Kidney (tissue), 14 donors: ENCODE measurements around the gene SEMA6A. TPM values are rescaled to one million over a fixed set of nuclear protein-coding genes. Genes with fewer than 3 reads are reported as not detected.

Experiments
- DNase-seq, 5 donors: peaks; one replicate each; pipeline ENCODE4 v3.0.0-alpha.2; 2013 to 2020
- FAIRE-seq: peaks from 2 replicates; lab custom pipeline; 2012; peaks lifted over from hg19 to GRCh38; lab: Jason Lieb, UNC
- H3K27ac ChIP-seq, 2 donors: one replicate each; pipeline ENCODE4 v1.7.0; 2013; ENCODE audit warnings: low read depth in 2 of 2, low read length in 2 of 2, inconsistent platforms in 1 of 2
- H3K27me3 ChIP-seq: one replicate; pipeline ENCODE4 v1.7.1; 2013; ENCODE audit warnings: low read length, inconsistent platforms; ENCODE audit not compliant: control insufficient read depth, insufficient read depth
- H3K36me3 ChIP-seq, 3 donors: one replicate each; pipeline versions ENCODE4 v1.7.0 to v1.7.1; 2013; ENCODE audit warnings: low read length in 3 of 3, control low read depth in 1 of 3, inconsistent platforms in 1 of 3; ENCODE audit not compliant: insufficient read depth in 3 of 3, control insufficient read depth in 2 of 3
- H3K4me1 ChIP-seq, 3 donors: one replicate each; pipeline versions ENCODE4 v1.7.0 to v1.7.1; 2013; ENCODE audit warnings: low read length in 3 of 3, inconsistent platforms in 1 of 3, low read depth in 1 of 3; ENCODE audit not compliant: control insufficient read depth in 2 of 3, insufficient read depth in 2 of 3
- H3K4me3 ChIP-seq, 3 donors: one replicate each; pipeline versions ENCODE4 v1.7.0 to v1.8.1; 2013; ENCODE audit warnings: low read length in 3 of 3, control low read depth in 1 of 3, inconsistent platforms in 1 of 3
- H3K9ac ChIP-seq, 3 donors: one replicate each; pipeline versions ENCODE4 v1.7.0 to v1.7.1; 2013; ENCODE audit warnings: low read length in 3 of 3, control low read depth in 1 of 3, inconsistent platforms in 1 of 3
- H3K9me3 ChIP-seq, 3 donors: one replicate each; pipeline versions ENCODE4 v1.7.0 to v1.7.1; 2013; ENCODE audit warnings: low read length in 3 of 3, control low read depth in 1 of 3, inconsistent platforms in 1 of 3; ENCODE audit not compliant: control insufficient read depth in 2 of 3, insufficient read depth in 1 of 3
- intact Hi-C: fragments of 100-400 bp; cut with DNase I; formaldehyde crosslinking; loops from one replicate; pipeline ENCODE4 v1.11.1; 2022
- polyA plus RNA-seq: library from polyadenylated mRNA; stranded (reverse); fragments of 350-450 nt; fragmentation: Illumina TruSeq; extraction: RNeasy Lipid Tissue Mini Kit (QIAGEN cat#74804); gene quantifications from one replicate; pipeline ENCODE4 v1.2.3, GENCODE V29; 2014; ENCODE audit warnings: low read depth, low replicate concordance; ENCODE audit not compliant: insufficient read depth
- total RNA-seq: library from RNA; stranded (reverse); fragmentation: NEBNext Ultra II Directional; extraction: Animal tissue kit (Norgen Biotek cat#: 25700); gene quantifications from one replicate; pipeline ENCODE4 v1.2.1, GENCODE V29; 2021
- TF ChIP-seq, protein P1 (sequence below): IDR thresholded peaks from 3 replicates; pipeline ENCODE4 v1.5.1; 2012; ENCODE audit warnings: mild to moderate bottlenecking, moderate library complexity, borderline replicate concordance; ENCODE audit not compliant: insufficient read depth; ENCODE audit errors: extremely low read depth
- donor health status: control.
- donor health status: control.
- donor health status: control.
- donor health status: control.
- donor health status: control.
- donor health status: DM: yes; HTN: yes; CAD: no.
- donor health status: Normal renal cell carcinoma (clear cell type).

SEMA6A gene
- total and polyA plus RNA-seq, 2 donors from 2014 or later, result 4.0 to 51.6 TPM

DNA sequence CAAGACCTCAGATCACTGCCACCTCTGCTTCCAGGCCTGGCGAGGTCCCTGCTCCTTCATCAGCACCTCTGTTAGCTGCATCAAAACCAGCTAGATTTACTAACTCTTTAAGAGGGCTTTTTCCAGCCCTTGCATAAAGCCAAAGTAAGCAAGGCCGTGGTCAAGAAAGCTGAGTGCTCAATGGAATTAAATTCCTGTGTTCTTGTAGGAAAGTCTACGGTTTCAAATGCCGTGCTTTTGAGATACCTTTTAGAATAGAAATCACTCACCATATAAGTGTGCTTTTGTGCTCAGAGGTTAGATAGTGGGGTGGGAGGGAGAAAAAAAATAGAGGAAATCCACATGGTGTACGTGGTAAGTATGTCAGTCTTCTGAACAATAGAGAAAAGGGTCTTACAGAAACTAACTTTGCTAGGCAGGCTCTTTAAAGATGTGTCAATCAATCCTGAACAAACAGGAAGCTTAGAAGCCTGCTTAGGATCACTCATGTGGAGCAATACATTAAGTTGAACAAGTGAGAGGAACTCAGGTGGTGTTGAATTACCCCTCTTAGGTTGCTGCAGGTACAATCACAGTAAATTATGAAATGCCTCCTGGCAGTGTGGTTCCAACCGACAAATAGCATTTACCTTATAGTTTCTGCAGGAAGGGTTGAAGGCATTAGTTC is 79.7 kb downstream of the SEMA6A start:
- peaks cover 2 to 4% (median 3%) of the 10 kb centered on the region in 3 donors for H3K36me3 ChIP-seq
- FAIRE-seq (no peak), DNase-seq (peak in 3 of 5 donors; percentile 51 to 93 (median 89))
- intact Hi-C loops, result no loop called here
- TF ChIP-seq, protein P1, sequence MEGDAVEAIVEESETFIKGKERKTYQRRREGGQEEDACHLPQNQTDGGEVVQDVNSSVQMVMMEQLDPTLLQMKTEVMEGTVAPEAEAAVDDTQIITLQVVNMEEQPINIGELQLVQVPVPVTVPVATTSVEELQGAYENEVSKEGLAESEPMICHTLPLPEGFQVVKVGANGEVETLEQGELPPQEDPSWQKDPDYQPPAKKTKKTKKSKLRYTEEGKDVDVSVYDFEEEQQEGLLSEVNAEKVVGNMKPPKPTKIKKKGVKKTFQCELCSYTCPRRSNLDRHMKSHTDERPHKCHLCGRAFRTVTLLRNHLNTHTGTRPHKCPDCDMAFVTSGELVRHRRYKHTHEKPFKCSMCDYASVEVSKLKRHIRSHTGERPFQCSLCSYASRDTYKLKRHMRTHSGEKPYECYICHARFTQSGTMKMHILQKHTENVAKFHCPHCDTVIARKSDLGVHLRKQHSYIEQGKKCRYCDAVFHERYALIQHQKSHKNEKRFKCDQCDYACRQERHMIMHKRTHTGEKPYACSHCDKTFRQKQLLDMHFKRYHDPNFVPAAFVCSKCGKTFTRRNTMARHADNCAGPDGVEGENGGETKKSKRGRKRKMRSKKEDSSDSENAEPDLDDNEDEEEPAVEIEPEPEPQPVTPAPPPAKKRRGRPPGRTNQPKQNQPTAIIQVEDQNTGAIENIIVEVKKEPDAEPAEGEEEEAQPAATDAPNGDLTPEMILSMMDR, result no peak
- no peak overlapping the region for H3K9ac ChIP-seq
- no peak overlapping the region for H3K4me3 ChIP-seq
- no peaks in the 10 kb centered on the region for H3K27me3 ChIP-seq
- H3K27ac ChIP-seq, result no peak overlapping the region
- peaks cover 0 to 8% (median 0%) of the 10 kb centered on the region in 3 donors for H3K4me1 ChIP-seq
- no peaks in the 10 kb centered on the region for H3K9me3 ChIP-seq

DNA sequence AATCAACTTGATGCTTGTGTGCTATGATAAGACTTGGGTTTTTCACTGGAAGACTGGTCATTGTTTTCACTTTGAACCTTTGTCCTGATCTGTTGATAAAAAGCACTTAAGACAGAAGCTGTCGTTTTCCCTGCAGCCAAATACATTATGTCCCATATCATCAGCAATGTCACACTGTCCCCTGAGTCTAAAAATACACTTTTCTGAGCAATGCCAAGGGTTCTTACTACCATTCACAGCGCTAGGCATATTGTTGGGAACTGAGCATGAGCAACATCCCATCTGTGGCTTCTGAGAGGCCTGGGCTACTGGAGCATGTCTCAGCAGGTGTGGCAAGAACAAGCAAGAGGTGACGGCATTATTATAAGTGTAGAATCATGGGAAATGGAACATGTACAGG is 81.8 kb downstream of the SEMA6A start:
- Histone ChIP-seq H3K9ac (no peak overlapping the region), H3K27me3 (no peaks in the 10 kb centered on the region), H3K27ac (no peak overlapping the region), H3K9me3 (no peaks in the 10 kb centered on the region), H3K4me1 (peaks cover 0 to 4% (median 0%) of the 10 kb centered on the region in 3 donors), H3K36me3 (peaks cover 2 to 7% (median 3%) of the 10 kb centered on the region in 3 donors), H3K4me3 (no peak overlapping the region)
- FAIRE-seq, result no peak
- TF ChIP-seq, protein P1, result no peak
- no peak for DNase-seq
- intact Hi-C loops, result no loop called here

DNA sequence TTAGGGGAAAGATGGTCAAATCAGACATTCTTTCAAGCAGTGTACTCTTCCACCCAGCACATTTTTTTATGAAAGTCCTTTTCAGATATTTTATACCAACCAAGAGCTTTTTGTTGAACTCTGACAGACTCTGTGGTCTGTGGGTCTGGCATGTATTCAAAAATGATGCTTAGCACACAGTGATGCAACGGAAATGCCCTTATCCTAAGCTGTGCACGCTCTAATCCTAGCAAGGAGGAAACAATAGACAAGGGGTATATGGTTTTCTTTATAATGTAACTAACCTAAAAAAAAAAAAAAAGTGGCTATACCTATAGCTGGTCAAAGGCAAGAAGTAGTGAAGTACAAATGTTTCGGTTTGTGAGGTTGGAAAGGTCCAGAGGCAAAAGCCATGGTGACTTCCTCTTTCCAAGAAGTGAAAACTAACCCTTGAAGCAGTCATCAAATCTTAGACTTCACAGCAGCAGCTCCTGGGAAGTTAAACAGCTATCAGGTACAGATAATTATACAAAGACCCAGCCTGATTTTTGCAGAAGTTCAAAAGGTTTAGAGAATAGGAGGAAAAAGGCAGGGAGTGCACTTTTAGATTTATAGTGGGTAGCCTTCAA is 82.5 kb downstream of the SEMA6A start:
- no peak overlapping the region for H3K9ac ChIP-seq
- FAIRE-seq, result no peak

More for the DNA sequence above, 82.5 kb downstream of the SEMA6A start:
- TF ChIP-seq, protein P1, result no peak
- peaks cover 2 to 7% (median 3%) of the 10 kb centered on the region in 3 donors for H3K36me3 ChIP-seq
- no peaks in the 10 kb centered on the region for H3K9me3 ChIP-seq
- DNase-seq, result no peak
- intact Hi-C loops, result no loop called here
- no peak overlapping the region for H3K4me3 ChIP-seq
- no peaks in the 10 kb centered on the region for H3K27me3 ChIP-seq
- H3K27ac ChIP-seq, result no peak overlapping the region
- peaks cover 0 to 4% (median 0%) of the 10 kb centered on the region in 3 donors for H3K4me1 ChIP-seq
